ENCODE results near the gene CERCAM.
"Not testable (repeated sequence)": the region's sequence is repeated elsewhere in the genome, so short reads cannot be mapped to it uniquely, and the experiment has no call there.

Gene CERCAM

DNA sequence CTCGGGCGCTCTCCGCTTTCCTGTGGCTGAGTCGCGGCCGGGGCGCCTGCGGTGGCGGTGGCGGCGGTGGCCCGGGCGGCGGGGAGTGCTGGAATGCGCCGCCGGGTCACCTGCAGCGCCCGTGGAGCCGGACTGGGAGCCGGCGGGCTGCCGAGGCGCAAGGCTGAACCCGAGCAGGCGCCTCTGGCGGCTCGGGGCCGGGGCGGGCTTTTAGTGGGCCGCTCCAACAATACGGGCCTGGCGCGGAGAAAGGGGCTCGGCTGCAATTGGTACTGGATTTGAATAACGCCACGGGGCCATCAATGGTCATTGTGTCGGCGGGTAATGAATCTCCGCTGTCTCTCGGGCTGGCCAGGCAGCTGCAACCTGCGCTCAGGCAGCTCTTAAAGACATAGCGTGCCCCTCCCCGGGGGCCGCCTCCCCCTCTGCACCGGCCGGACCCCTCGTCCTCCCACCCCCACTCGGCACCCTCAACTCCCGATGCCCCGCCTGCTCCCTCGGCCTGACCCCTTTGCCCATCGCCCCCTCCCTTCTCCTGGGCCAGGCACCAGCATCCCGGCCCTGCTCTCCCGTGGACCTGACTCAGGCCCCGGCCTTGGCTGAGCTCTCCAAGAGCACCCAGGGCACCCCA, 27.4 kb upstream of the CERCAM start:
- DNase-seq = no peak

DNA sequence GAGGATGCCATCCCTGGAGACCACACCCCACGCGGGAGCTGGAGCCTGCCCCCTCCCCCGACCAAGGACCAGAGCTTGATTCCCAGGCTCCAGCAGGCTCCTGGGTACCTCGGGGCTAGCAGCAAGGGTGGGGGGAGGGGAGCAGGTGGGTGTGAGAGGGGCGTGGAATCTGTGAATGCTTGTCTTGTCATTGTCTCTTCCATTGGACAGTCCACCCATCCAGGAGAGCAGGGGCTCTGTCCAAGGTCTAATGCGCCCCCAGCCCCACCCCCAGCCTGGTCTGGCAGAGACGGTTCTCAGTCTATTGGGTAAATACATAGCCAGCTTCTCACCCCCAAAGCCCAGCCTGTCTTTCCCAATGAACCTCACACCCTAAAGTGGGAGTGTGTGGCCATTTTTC, 26.7 kb upstream of the CERCAM start:
- no peak for DNase-seq

DNA sequence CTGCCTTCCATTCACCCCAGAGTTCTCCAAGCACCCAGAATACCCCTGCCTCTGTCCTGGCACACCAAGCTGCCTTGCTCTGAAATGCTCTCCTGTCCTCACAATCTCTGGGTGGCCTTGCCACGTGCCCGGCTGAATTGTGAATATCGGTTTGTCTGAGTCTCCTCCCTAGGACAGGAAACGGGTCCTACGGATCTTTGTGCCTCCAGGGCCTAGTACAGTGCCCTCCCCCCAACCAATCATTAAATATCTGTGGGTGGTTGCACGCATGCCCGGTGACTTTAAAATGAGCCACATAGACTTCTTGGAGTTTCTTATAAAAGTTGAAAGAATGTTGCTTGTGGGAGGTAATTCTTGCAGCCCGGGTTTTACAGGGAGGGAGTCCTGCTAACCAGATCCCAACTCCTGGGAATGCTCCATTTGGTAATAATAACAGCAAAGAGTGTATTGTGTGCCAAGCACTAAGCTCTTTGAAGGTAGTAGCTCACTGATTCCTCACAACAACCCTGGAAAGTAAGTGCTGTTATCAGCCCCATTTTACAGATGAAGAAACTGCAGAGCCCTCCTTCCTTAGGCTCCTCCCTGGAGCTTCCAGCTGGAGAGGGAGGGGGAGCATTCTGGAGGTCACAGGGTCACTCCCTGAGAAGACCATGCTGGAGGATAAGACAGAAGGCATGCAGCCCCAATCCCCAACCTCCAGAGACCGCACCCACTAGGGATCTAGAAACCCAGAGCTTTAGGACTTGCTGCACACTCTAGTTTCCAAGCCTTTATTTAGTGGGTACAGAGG, 26.1 kb upstream of the CERCAM start:
- DNase-seq = no peak

DNA sequence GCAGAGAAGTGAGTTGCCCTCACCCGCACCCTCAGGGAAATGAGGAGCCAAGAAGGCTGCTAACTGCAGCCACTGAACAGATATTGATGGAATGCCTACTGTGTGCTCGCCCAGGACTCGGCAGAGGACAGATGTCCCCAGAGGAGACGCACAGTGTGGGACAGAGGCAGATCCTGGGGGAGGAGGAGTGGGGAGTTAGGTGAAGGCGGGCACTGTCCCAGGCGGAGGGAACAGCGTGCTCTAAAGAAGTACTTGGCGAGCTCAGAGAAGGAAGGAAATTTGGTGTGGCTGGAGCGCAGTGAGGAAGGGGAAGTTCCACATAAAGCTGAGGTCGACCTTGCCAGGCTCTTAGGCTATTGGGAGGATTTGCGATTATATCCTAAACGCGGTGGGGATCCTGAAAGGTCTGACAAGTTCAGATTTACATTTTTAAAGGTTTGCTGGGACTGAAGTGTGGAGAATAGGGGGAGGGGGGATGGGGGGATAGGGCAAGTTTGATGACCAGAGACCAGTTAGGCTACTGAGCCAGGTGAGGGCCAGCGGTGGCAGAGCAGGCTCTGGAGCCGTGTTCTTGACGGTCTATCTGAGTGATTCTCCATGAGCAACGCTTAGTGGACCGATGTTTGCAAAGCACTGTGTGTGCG, 23.6 kb upstream of the CERCAM start:
- no peak for DNase-seq

DNA sequence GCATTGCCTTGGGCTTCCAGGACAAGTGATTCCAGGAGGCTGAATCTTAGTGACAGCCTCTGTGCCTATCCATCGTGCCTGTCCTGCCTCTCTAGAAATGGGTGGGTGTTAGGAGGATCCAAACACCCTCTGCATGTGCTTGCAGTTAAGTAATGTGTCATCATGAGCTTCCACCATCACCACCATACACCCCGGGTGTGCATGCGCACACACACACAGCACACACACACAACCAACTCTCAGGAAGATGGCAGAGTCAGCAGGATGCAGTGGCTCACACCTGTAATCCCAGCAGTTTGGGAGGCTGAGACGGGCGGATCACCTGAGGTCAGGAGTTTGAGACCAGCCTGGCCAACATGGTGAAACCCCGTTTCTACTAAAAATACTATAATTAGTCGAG, 22.8 kb upstream of the CERCAM start:
- no peak for DNase-seq

DNA sequence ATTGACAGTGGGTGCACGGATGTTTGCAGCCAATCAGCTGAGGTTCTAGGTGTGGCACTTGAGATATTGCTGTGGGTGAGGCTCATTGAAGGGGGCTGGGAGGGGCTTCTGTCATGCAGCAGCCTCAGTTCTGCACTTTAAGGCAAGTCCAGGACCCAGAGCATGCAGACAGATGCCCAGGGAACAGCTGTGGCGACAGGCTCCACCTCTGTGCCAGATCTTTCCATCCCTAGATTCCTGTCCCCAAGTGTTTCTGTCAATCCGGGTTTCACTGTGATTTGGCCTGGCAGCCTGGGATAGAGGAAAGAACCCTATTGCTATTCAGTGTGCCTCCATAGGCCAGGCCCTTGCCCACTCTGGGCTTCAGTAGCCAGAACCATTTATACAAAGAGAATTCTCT, 20.8 kb upstream of the CERCAM start:
- DNase-seq = no peak

DNA sequence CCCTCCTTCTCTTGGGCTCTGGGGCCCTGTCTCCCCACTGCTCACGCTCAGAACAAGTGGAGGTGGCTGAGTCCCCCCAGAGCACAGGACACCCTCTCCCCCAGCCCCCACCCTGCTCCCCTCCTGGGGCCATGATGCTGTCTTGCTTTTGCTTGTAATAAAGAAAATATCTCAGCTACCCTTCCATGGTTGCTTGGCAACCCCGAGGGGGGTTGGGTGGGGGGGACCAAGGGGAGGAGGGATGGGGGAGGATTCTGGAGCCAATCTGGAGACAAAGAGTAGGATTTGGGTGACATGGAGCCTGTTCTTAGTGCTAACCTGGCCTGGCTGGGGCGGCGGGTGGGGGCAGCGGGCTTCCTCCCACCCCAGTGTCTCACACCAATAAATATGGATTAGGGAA, 16.1 kb upstream of the CERCAM start:
- no peak for DNase-seq

DNA sequence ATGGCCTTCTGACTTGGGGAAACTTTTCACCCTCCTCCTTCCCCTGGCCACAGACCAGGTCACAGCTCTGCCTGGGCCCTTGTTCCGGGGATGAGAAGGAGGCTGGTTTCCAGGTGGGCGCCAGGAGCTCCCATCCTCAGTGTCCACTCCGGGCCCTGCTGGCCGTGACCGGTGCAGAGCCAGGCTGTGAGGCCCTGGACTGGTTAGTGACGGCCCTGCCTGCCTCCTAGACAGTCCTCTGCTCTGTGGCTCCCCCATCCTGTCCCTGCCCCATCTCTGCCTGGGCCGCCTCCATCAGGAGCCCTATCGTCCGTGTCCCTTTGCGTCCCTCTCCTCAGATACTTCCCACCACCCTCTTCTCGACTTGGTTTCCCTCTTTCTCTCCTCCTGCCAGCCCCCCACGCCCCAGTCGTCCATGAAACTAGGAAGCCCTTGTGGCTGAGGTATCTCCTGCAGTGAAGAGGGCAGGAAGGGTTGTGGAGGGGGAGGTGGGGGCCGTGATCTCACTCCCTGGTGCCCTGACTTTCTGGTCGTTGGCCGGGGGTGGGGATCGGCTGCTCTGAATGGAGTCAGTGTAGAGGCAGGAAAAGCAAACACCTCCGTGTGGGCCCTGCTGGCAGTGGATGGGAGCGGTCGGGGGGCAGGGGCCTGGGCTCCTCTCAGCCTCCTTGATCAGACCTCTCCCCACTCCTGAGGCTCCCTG, 15.4 kb upstream of the CERCAM start:
- DNase-seq = no peak

DNA sequence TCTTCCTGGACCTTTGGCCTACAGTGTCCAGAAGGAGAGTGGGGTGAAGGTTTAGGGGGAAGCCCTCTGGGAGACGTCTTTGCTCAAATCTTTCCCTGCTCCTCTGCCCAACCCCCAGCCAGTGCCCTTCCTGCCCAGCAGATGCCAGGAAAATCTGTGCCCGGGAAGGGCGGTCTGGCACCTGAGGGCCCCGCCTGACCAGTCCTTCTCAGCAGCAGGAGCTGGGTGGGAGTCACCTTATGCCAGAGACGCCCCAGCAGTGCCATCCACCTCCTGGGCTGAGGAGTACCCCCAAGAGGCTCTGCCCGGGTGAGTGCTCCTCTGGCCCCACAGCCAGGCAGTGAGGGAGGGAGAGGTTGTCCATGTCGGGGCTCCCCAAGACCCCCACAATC, 14.9 kb upstream of the CERCAM start:
- DNase-seq = no peak

DNA sequence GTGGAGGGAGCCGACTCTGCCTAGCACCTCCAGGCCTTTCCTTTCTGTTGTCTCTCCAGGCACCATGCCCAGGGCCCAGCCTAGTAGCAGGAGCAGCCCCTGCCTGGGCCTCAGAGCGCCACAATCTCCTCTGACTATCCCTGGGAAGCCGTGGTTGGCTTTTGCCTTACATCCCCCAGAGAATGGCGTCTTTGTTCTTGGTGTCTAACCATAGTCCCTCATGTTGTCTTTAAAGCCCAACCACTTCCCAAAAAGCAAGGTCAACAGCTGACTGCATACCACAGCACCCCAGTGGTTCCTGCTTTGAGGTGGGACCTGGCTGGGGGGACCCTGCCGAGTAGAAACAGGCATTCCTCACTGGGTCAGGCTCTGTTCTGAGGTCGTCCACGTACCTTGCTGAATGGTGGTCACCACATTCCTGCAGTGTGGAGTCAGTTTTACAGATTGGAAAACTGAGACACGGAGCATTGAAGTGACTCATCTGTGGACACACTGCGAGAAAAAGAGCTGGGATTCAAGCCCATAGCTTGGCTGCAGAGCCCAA, 13.7 kb upstream of the CERCAM start:
- DNase-seq = no peak

DNA sequence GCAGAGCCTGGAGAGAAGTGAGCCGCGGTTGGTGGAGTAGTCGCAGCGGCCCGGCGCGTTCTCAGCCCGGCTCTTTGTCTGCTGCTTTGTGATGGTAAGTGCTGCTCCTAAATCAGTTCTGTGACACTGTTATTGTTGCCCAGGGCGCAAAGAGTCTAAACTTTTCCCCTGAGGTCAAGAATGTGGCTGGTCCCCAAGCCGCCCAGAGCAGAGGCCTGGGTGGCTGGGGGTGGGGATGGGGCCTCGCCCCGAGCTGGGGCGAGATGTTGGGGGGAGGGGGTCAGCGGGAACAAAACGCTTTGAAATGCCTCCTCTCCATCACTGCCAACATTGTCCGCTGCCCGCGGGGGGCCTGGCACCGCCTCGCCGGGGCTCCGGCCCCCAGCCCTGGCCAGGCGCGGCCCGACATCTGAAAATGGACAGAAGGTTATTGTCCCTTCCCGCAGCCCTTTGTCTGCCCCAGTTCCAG, 11.7 kb upstream of the CERCAM start:
- no peak for DNase-seq

DNA sequence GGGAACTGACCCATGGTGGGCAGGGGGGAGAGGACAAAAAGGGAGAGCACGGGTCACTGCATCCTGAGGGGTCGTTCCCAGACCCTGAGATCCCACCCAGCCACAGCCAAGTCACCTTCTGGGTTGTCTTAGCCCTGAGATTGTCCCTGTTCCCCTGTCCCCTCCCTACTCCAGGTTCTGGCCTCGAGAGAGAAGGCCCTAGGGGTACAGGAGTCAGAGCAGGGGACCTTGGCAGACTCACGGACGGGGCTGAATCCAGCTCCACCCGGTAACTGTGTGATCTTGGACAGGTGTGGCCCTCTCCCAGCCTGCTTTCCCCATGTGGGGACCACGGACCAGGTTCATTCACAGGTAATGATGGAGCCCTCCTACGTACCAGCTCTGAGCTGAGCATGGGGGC, 11.2 kb upstream of the CERCAM start:
- DNase-seq = no peak

DNA sequence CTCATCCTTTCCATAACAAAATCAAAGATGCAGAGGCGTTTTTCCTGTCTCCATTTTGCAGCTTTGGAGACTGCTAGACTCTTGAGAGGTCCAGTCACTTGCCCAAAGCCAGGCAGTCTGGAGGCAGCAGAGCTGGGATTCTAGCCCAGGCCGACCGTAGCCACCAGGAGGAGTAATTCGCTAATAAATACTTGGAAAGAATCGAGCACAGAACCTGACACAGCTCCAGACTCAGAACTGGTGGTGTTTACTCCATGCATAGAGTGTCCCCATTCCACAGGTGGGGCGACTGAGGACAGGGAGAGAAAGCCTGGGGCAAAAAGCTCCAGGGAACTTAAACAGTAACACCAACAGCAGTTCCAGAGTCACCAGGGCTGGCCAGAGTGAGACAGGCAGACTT, 10.7 kb upstream of the CERCAM start:
- DNase-seq = no peak

DNA sequence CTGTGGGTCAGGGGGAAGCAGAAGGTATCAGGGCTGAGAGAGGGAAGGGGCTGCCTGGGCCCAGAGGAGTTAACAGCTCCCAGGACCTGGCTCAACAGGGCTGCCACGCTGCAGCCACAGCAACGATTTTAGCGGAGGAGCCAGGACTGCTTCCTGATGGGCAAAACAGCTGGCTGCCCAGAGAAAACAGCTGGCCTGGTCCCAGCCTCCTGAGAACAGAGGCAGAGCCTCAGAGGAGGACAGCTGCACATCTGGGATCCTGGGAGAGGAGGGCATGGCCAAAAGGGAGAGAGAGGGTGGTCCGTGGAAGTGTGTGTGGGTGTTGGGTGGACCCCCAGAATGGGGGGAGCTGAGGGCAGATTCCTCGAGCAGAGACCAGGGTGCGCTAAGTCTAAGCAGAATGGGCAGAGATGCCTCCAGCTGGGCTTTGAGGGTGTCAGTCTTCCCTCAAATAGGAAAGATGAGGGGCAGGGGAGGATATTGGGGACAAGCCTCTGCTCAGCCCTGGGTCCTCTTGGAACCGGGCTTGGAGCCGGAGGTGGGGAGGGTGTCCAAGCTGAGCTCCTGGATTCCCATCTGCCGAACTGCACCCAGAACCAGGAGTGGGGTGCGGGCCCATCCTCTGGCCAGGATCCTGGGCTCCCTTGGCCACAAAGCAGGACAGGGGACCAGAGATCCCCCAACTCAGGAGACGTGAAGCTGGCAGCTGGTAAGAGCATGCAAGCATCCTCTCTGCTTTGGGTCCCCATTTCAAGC, 9.1 kb upstream of the CERCAM start:
- no peak for DNase-seq

DNA sequence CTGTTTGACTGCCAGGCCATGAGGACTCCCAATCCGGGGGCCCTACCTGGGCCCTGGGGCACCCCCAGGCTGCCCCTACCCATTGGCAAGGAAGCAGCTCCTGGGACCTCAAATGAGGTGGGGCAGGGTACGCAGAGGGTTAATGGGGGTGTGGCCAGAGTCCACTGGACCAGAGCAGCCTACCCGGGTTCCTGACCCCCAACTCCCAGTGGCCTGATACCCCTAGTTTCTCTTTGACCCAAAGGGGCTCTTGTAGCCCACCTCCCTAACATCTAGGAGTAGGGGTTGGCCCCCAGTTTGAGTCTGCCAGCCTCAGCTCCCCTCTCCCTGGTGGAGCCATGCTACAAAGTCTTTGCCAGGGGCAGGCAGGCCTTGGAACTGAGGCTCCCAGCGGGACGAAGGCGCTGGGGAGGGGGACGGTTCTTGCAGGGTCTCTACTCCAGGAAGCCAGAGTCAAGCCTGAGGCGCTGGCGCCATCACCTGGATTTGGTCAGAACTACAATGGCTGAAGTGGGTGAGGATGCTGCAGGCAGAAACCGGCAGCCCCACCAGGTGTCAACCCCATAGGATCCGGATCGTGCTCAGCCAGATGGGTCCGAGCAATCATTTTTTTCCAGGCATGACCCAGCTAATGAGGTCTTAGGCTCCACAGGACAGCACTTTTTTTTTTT, 8.4 kb upstream of the CERCAM start:
- no peak for DNase-seq

DNA sequence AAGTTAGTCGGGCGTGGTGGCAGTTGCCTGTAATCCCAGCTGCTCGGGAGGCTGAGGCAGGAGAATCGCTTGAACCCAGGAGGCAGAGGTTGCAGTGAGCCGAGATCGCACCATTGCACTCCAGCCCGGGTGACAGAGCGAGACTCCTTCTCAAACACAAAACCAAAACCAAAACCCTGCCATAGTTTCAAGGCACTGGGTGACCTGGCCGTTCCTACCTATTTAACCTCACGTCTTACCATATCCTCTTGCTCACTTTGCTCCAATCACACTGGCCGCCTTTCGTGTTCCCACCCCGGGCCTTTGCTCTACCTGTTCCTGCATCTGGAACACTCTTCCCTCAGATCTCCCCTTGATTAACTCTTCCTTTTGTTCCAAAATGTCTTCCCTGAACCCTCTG, 6.9 kb upstream of the CERCAM start:
- DNase-seq = not testable (repeated sequence)

DNA sequence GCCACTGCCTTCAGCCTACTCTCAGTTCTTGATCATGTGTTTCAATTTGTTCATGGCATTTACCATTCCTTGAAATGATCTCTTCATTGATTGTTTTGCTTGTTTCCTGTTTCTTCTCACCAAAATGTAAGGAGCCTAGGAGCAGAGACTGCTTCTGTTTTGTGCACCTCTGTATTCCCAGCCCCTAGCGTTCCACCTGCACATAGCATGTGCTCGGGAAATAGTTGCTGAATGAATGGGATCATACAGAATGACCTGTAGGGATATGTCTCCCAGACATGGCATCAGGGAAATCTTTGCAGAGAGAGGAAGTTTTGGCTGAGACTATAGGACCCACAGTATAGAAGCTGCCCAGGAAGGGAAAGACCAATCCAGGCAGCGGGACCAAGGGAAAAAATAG, 6.2 kb upstream of the CERCAM start:
- DNase-seq = no peak

DNA sequence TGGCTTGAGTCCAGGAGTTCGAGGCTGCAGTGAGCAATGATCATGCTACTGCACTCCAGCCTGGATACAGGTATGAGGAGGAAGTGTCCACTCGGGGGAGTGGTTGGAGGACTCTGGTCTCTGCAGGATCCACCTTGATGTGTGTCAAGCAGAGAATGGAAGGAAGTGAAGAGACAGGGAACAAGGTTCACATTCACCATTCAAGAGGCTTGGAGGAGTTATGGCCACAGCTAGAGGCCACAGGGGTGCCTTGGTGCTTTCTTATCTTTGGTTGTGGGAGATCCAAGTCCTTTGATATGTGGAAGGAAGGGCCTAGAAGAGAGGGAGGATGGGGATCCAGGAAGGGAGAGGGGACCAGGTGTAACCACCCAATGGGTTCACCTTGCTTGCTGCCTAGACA, 5.4 kb upstream of the CERCAM start:
- DNase-seq = no peak

DNA sequence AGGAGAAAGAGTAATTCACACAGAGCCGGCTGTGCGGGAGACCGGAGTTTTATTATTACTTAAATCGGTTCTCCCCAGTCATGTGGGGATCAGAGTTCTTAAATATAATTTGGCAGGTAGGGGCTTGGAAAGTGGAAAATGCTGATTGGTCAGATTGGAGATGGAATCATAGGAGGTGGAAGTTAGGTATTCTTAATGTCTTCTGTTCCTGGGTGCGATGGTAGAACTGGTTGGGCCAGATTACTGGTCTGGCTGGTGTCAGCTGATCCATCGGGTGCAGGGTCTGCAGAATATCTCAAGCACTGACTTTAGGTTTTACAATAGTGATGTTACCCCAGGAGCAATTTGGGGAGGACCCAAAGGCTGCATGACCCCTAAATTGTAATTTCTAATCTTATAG, 4.6 kb upstream of the CERCAM start:
- DNase-seq = no peak

DNA sequence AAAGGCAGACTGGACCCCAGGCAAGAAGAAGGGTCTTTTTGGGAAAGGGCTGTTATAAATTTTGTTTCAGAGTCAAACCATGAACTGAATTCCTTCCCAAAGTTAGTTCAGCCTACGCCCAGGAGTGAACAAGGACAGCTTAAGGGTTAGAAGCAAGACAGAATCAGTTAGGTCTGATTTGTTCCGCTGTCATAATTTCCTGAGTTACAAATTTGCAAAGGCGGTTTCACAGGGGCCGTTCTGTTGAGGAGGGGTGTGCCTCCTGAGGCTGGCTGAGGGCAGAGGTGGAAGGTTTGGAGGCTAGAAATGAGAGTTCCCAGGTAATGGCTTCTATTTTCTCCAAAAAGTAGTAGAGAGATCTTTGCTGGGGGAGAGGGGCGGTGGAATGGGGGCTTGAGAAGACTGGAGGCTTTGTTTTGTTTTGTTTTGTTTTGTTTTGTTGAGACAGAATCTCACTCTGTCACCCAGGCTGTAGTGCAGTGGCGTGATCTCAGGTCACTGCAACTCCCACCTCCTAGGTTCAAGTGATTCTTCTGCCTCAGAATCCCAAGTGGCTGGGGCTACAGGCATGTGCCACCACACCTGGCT, 4.1 kb upstream of the CERCAM start:
- DNase-seq = no peak

DNA sequence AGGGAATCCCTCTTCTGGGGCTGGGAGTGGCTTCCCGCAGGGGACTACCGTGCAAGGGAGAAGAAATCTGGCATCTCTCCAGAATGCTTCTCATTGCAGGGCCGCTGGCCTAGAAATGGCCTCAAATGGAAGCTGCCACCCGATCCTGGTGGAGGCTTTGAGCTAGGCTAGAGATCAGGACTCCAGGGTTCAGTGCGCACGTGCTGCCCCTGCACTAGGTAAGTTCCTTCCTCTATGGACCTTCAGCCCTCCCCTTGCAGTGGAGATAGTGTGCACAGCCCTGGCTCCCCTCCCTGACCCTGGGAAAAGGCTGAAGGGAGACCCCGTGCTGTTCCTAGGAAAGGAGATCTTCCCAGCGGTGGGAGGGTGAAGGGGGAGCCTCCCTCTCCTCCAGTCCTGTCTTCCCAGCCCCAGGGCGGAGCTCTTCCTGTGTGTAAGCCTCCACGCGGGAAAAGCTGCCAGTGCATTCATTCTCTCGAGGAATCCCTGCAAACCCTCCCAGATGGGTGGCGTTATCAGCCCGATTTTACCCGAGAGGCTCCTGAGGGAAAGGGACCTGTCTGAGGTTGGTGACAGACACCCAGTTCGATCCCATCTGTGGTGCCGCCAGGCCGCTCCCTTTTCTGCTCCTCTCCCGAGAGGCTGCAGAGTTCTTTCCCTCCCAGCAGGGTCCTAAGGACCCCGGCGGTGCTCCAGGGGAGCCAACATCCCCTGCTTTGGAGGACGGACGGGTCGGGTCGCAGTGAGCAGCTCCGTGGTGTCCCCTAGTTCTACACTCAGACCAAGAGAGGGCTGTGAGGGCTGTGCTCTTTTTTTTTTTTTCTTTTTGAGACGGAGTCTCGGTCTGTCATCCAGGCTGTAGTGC, 1.4 kb upstream of the CERCAM start:
- no peak for DNase-seq
